ENCODE measurements around the gene CHCHD3.

- TF ChIP-seq CTCF (optimal IDR thresholded peaks at IDR 0.05 in 1 of 3, IDR thresholded peaks at IDR 0.05 in 1 of 3, conservative IDR thresholded peaks at IDR 0.05 in 1 of 3; ENCODE audit: extremely low read depth in 1 of 3, insufficient read depth in 2 of 3, low read length in 3 of 3) (no peak), EZH2 (IDR thresholded peaks at IDR 0.05; ENCODE audit: low read length) (no peak)
Measured at GRCh38 chr7:132828502-132828901, 253.4 kb downstream of the CHCHD3 start.
